Heart right ventricle (tissue), 16 donors: Measurements from ENCODE around the gene CASP2. TPM values are rescaled to one million over a fixed set of nuclear protein-coding genes. Genes with fewer than 3 reads are reported as not detected.

ENCODE experiments used
- ATAC-seq, 8 donors: fragments of 200-7000 bp; cut with Tn5 transposase; one replicate each; pipeline ENCODE4 v1.9.1; 2020; ENCODE audit warnings: mild to moderate bottlenecking in 8 of 8, moderate library complexity in 8 of 8, moderate number of reproducible peaks in 1 of 8
- DNase-seq, 2 donors: peaks; one replicate each; pipeline ENCODE4 v3.0.0-alpha.2; 2020
- H3K27ac ChIP-seq, 10 donors: fragments of 200-600 bp; sonication (generic) in 2 of 10; one replicate each; pipeline versions ENCODE4 v1.5.0 to v1.8.0; 2020 to 2022; ENCODE audit warnings: mild to moderate bottlenecking in 3 of 10
- H3K27me3 ChIP-seq, 7 donors: fragments of 200-600 bp; one replicate each; pipeline ENCODE4 v1.8.0; 2021 to 2022; ENCODE audit warnings: mild to moderate bottlenecking in 2 of 7
- H3K36me3 ChIP-seq, 9 donors: fragments of 200-600 bp; sonication (generic) in 1 of 9; one replicate each; pipeline versions ENCODE4 v1.5.0 to v1.8.0; 2020 to 2022; ENCODE audit warnings: mild to moderate bottlenecking in 2 of 9
- H3K4me1 ChIP-seq, 9 donors: fragments of 200-600 bp; sonication (generic) in 1 of 9; one replicate each; pipeline versions ENCODE4 v1.5.0 to v1.8.0; 2020 to 2022; ENCODE audit warnings: mild to moderate bottlenecking in 4 of 9
- H3K4me3 ChIP-seq, 10 donors: fragments of 200-600 bp; sonication (generic) in 2 of 10; one replicate each; pipeline versions ENCODE4 v1.5.0 to v1.8.0; 2020 to 2022; ENCODE audit warnings: mild to moderate bottlenecking in 7 of 10, moderate library complexity in 2 of 10
- H3K9me3 ChIP-seq, 11 donors: fragments of 200-600 bp in 10 of 11; sonication (generic) in 2 of 11; one replicate each; pipeline versions ENCODE4 v1.5.0 to v1.8.0; 2013 to 2022; ENCODE audit warnings: mild to moderate bottlenecking in 2 of 11, control low read depth in 1 of 11, moderate library complexity in 1 of 11
- WGBS, 2 donors: extraction: QIAGEN DNeasy Blood & Tissue Kit; methylation state at CpG; one replicate each; pipeline ENCODE4 v1.1.7; 2013; ENCODE audit warnings: inconsistent platforms in 1 of 2; 5-methylcytosine and 5-hydroxymethylcytosine counted together
- intact Hi-C, 10 donors: fragments of 100-400 bp; cut with DNase I; formaldehyde crosslinking; loops; one replicate each; pipeline versions ENCODE4 v1.11.1 to v1.14.2; 2022
- polyA plus RNA-seq, 2 donors: library from polyadenylated mRNA; stranded (reverse); fragments of 200-250 nt; gene quantifications; one replicate each; pipeline ENCODE4 v1.2.3, GENCODE V29; 2013
- total RNA-seq, 10 donors: library from RNA; stranded (reverse); fragmentation: NEBNext Ultra II Directional in 3 of 10; extraction: Animal tissue kit (Norgen Biotek cat#: 25700) in 3 of 10; gene quantifications; one replicate each; pipeline versions ENCODE4 v1.2.1 to v1.2.4, GENCODE V29; 2021 to 2023
- TF ChIP-seq, protein P1 (sequence below), 9 donors: fragments of 200-600 bp; sonication (generic) in 2 of 9; IDR thresholded peaks; one replicate each; pipeline versions ENCODE4 v1.5.0 to v1.8.0; 2021 to 2022; ENCODE audit warnings: antibody characterized with exemption in 9 of 9, mild to moderate bottlenecking in 5 of 9, moderate library complexity in 1 of 9
- donor health status: Arrhythmogenic right ventricular cardiomyopathy.
- donor health status: ischemic (EF 13 %, LVEDD 7.1; RV severe dilation, severe dysfunction).
- donor health status: healthy with polysubstance abuse.
- donor health status: DM: no; HTN: yes; CAD: no.
- donor health status: DM: no; HTN: no; CAD: no.
- donor health status: ischemic (EF 25% LVEDD 6.9; RV normal size, moderate dysfunction).
- donor health status: ischemic (EF 25% LVEDD 5.7; RV mildly dilated, moderate dysfunction).
- donor health status: healthy.
- donor health status: DM: yes; HTN: yes; CAD: no.
- donor health status: Ischemic cardiomyopathy.
- donor health status: ischemic (EF 35%, LVEDD 5.7; RV mildly dilated, moderate dysfunction).
- donor health status: nonischemic (EF 11% LVEDD 7.7; RV severe dilation, severe dysfunction).
- donor health status: DM: yes; HTN: yes; CAD: no.
- donor health status: PGD.
- donor health status: ischemic (EF 29% LVEDD 5.4; RV normal size, mild dysfunction).
- donor health status: nonischemic (EF 23%, LVEDD 6.1; RV moderate dilation, normal function).

The CASP2 gene
- total and polyA plus RNA-seq, 12 donors: 4.4 to 13.9 (median 9.4) TPM

DNA sequence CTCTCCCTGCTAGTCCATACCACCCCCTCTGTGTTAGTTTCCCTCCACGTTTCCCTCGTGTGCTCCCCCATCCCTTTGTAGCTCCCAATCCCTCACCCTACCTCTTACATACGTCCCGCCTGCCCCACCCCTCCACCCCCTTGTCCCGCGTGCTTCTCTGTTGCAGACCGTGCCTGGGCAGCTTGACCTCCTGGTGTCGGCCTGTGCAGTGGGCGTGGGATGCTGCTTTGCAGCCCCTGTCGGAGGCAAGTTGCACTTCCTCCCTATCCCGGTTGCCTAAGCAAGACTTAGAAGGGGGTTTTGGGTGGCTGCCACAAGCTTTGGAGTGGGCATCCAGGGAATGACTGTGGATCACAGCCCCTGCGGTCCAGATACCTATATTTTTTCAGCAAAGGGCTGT lies 35.5 kb downstream of the CASP2 start:
- DNase-seq (no peak), ATAC-seq (peak in 1 of 8 donors; percentile 50)
- Histone ChIP-seq H3K9me3 (no peaks in the 10 kb centered on the region), H3K36me3 (no peaks in the 10 kb centered on the region), H3K27ac (peak overlapping the region in 1 of 10 donors; percentile 10), H3K27me3 (no peaks in the 10 kb centered on the region), H3K4me1 (peaks cover 0 to 11% (median 6%) of the 10 kb centered on the region in 9 donors), H3K4me3 (no peak overlapping the region)
- intact Hi-C loops: loop anchor here in 2 of 10 donors (10.0 kb wide), 2 partner anchors 51 to 91 kb away; no protein-coding TSS in a partner anchor
- TF ChIP-seq, protein P1, sequence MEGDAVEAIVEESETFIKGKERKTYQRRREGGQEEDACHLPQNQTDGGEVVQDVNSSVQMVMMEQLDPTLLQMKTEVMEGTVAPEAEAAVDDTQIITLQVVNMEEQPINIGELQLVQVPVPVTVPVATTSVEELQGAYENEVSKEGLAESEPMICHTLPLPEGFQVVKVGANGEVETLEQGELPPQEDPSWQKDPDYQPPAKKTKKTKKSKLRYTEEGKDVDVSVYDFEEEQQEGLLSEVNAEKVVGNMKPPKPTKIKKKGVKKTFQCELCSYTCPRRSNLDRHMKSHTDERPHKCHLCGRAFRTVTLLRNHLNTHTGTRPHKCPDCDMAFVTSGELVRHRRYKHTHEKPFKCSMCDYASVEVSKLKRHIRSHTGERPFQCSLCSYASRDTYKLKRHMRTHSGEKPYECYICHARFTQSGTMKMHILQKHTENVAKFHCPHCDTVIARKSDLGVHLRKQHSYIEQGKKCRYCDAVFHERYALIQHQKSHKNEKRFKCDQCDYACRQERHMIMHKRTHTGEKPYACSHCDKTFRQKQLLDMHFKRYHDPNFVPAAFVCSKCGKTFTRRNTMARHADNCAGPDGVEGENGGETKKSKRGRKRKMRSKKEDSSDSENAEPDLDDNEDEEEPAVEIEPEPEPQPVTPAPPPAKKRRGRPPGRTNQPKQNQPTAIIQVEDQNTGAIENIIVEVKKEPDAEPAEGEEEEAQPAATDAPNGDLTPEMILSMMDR (IDR thresholded peaks at IDR 0.05): no peak
- 58 to 65% methylated on average over 12 of the region's 12 CpGs for WGBS, 2 donors

DNA sequence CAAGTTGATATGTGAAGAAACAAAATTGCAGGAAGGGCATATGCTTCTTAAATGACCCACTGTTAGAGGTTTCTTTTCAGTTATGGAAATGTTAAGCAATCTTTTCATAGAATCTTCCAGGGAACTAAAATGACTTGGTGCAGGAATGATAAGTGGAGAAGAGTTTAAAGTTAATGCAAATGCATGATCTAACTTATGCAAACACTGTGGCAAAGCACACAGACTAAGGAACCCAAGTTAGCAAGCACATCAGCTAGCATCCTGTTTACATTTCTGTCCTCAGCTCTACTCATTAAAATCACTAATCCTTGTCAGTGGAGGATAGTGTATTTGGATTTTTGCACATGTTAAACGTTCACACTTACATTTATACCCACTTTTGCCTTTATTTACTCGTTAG lies 37.1 kb downstream of the CASP2 start:
- WGBS, 2 donors: 55 to 60% methylated on average over 2 of the region's 2 CpGs
- Histone ChIP-seq H3K4me3 (no peak overlapping the region), H3K36me3 (no peaks in the 10 kb centered on the region), H3K27ac (no peak overlapping the region), H3K4me1 (peaks cover 0 to 11% (median 6%) of the 10 kb centered on the region in 9 donors), H3K27me3 (no peaks in the 10 kb centered on the region), H3K9me3 (no peaks in the 10 kb centered on the region)
- intact Hi-C loops: loop anchor here in 2 of 10 donors (10.0 kb wide), 2 partner anchors 50 to 90 kb away; no protein-coding TSS in a partner anchor
- TF ChIP-seq, protein P1 (IDR thresholded peaks at IDR 0.05): no peak
- DNase-seq: no peak
- no peak for ATAC-seq

- intact Hi-C loops: loop anchor here in 2 of 10 donors (10.0 kb wide), 2 partner anchors 47 to 87 kb away; no protein-coding TSS in a partner anchor
- ATAC-seq (no peak), DNase-seq (no peak)
- Histone ChIP-seq H3K4me3 (no peak overlapping the region), H3K9me3 (no peaks in the 10 kb centered on the region), H3K36me3 (no peaks in the 10 kb centered on the region), H3K27ac (no peak overlapping the region), H3K27me3 (no peaks in the 10 kb centered on the region), H3K4me1 (peaks cover 0 to 18% (median 0%) of the 10 kb centered on the region in 9 donors)
- 90 to 93% methylated on average over 5 of the region's 5 CpGs for WGBS, 2 donors
- TF ChIP-seq, protein P1 (IDR thresholded peaks at IDR 0.05): no peak
Observed at GRCh38 chr7:143327903-143328302, 39.8 kb downstream of the CASP2 start.

DNA sequence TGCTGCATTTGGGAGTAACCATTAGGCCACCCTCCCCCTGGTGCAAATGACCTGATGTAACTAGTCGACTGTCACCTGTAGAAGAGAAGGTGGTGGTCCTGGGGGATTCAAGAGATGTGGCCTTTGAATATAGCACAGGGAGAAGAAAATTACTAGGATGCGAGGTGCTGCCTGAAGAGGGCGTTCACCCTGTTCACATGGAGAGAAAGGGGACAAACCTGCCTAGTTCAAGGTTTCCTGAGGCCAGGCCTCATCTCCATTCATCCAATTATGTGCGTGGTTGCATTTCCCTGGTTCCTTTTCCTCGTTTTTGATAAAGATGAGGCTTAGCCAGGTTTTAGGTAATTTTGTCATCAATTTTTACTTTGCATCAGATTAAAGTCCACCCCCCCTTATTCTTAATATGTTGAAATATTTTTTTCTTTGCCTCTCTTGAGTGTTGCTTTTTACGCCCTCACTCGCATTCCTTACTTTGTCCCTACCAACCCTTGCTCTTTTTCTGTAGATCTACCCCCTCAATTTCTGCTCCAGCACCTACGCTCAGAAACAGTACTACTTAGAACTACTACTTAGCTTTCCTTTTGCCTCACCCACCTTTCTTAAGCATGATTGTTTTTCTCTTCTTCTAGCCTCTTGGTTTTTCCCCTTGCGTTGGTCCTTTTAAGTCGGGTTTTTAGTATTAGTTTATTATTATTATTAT lies 41.5 kb downstream of the CASP2 start:
- no peaks in the 10 kb centered on the region for H3K9me3 ChIP-seq
- DNase-seq (no peak), ATAC-seq (no peak)
- H3K27ac ChIP-seq: no peak overlapping the region
- H3K4me3 ChIP-seq: no peak overlapping the region
- 91 to 93% methylated on average over 10 of the region's 10 CpGs for WGBS, 2 donors
- intact Hi-C loops: loop anchor here in 2 of 10 donors (10.0 kb wide), 2 partner anchors 45 to 85 kb away; no protein-coding TSS in a partner anchor
- H3K4me1 ChIP-seq: peaks cover 0 to 10% (median 0%) of the 10 kb centered on the region in 9 donors
- TF ChIP-seq, protein P1 (IDR thresholded peaks at IDR 0.05): no peak
- H3K27me3 ChIP-seq: peaks cover 0 to 7% (median 0%) of the 10 kb centered on the region in 7 donors
- H3K36me3 ChIP-seq: no peaks in the 10 kb centered on the region
